ENCODE measurements around the gene SLC25A42. TPM values are rescaled to one million over a fixed set of nuclear protein-coding genes. Genes with fewer than 3 reads are reported as not detected.

Gene SLC25A42
- total and polyA plus RNA-seq, 2 of the 13 experiments (the other 11 are each of a cell fraction or from before 2014, with no cell fraction given), result 12.8 to 18.3 TPM

DNA sequence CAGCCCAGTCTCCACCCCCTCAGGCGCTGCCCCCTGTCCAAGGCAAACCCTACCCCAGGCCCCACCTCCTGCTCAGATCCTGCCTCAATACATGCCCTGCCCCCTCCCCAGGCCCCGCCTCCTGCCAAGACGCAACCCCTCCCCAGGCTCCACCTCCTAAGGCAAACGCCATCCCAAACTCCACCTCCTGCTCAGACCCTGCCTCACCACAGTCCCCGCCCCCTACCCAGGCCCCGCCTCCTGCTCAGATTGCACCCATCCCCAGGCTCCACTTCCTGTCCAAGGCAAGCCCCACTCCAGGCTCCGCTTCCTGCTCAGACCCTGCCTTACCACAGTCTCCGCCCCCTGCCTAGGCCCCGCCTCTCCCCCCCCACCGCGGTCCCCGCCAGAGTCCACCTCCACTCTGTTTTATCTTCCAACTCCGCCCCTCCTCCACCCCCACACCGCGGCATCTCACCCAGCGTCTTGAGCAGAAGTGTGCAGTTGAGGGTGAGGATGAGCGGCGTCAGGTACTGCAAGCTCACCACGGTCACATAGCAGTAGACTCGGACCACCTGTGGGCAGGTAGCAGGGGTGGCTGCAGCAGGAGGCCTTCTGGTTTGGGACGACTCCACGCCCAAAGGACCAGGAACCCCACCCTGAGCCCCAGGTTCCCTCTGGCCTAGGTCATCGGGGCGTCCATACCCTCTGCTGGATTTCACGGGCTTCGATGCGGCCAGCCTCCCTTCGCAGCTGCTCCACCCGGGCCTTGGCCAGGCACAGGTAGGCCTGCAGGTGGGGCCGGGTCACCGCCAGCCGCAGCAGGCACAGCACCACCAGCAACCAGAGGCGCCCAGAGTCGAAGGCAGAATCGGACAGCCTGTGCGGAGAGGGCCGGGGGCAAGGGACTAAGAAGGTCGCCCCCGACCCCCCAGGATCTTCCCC lies 56.8 kb downstream of the SLC25A42 start:
- intact Hi-C loops (cut with micrococcal nuclease; ENCODE audit: unreplicated experiment), result no loop called here
- DNase-seq (ENCODE audit: low spot score) (peak; percentile 35), ATAC-seq (peak; percentile 47), FAIRE-seq (no peak)
- POLR2A ChIA-PET, result no interaction called here
- in situ Hi-C loops (cut with HindIII; ENCODE audit: extremely low pct_ligation_motif_present, low pct_unique_long_range_greater_than_20kb), result no loop called here
- no peak overlapping the region for H3K9ac ChIP-seq (ENCODE audit: insufficient read depth, low read depth, low read length)
- no peaks in the 10 kb centered on the region; a peak in 2 of 5 replicates for H3K36me3 ChIP-seq (replicated peaks in 1 of 2; ENCODE audit: control insufficient read depth in 1 of 2, insufficient read depth in 2 of 2, low read length in 2 of 2)
- H3K4me1 ChIP-seq (ENCODE audit: insufficient read depth, low read length), result peaks cover 4% of the 10 kb centered on the region; the same call in 1 of the 2 replicates
- WGBS (ENCODE audit: low lambda C conversion rate), result 95% methylated on average over 35 of the region's 39 CpGs
- H3K27me3 ChIP-seq (ENCODE audit: control insufficient read depth in 1 of 2, insufficient read depth in 2 of 2, low read length in 2 of 2), result no peaks in the 10 kb centered on the region
- no peak overlapping the region for H3K4me3 ChIP-seq (replicated peaks in 1 of 3; ENCODE audit: insufficient read depth in 1 of 3, low read depth in 2 of 3, low read length in 3 of 3)
- no peak overlapping the region for H3K27ac ChIP-seq (ENCODE audit: extremely low read length, insufficient read depth, low read length)
- no peaks in the 10 kb centered on the region for H4K20me1 ChIP-seq (ENCODE audit: insufficient read depth, low read length)
- TF ChIP-seq, protein P1, sequence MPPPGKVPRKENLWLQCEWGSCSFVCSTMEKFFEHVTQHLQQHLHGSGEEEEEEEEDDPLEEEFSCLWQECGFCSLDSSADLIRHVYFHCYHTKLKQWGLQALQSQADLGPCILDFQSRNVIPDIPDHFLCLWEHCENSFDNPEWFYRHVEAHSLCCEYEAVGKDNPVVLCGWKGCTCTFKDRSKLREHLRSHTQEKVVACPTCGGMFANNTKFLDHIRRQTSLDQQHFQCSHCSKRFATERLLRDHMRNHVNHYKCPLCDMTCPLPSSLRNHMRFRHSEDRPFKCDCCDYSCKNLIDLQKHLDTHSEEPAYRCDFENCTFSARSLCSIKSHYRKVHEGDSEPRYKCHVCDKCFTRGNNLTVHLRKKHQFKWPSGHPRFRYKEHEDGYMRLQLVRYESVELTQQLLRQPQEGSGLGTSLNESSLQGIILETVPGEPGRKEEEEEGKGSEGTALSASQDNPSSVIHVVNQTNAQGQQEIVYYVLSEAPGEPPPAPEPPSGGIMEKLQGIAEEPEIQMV (CRISPR knock-in tag; IDR thresholded peaks at IDR 0.05; ENCODE audit: low read depth), result no peak
- no peak for TF ChIP-seq GABPA (IDR thresholded peaks at IDR 0.05; ENCODE audit: low read depth, low read length)
- peak; percentile 15; the same call in 1 of the 2 replicates for TF ChIP-seq GABPA (CRISPR knock-in tag; IDR thresholded peaks at IDR 0.05; ENCODE audit: low read depth)
- no peak for TF ChIP-seq FOXP1 (IDR thresholded peaks at IDR 0.05)
- TF ChIP-seq FOXP1 (CRISPR knock-in tag; IDR thresholded peaks at IDR 0.05), result no peak
- no TSS peak for BruUV-seq (replicated peaks)
- no peak overlapping the region for H2AFZ ChIP-seq (ENCODE audit: low read length)
- CTCF ChIA-PET (ENCODE audit: low intra/inter-chr PET ratio, low total read pairs), result no interaction called here
- H3K79me2 ChIP-seq (ENCODE audit: insufficient read depth, low read length), result no peaks in the 10 kb centered on the region
- no peak overlapping the region for H3K4me2 ChIP-seq (ENCODE audit: low read depth, low read length)
- no peaks in the 10 kb centered on the region for H3K9me3 ChIP-seq (ENCODE audit: low read length)

DNA sequence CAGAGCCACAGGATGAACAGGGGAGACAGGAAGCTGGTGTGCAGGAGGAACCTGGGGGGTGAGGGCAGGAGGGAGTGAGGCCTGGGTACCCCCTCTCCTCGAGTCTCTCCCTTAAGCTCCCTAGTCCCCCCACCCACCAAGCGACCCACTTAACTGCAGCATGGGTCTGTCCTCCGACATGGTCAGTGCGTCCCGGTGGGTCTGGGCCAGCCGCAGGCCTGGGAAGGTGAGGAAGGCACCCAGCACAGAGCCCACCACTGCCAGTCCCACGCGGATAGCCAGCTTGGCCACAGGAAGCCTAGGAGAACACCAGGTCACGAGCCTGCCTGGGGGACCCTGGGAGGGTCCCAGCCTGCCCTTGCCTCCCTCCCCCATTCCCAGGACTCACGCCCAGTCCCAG lies 57.6 kb downstream of the SLC25A42 start:
- no peak overlapping the region for H2AFZ ChIP-seq (ENCODE audit: low read length)
- TF ChIP-seq KDM2A (CRISPR knock-in tag; IDR thresholded peaks at IDR 0.05; ENCODE audit: borderline replicate concordance, low read depth) (no peak), CBX2 (IDR thresholded peaks at IDR 0.05; ENCODE audit: low read depth, low read length) (no peak), CBX2 (CRISPR knock-in tag; IDR thresholded peaks at IDR 0.05; ENCODE audit: low read depth) (no peak), NCOA5 (CRISPR knock-in tag; IDR thresholded peaks at IDR 0.05) (no peak), ZNF274 (CRISPR knock-in tag; IDR thresholded peaks at IDR 0.05) (no peak), MEIS2 (CRISPR knock-in tag; IDR thresholded peaks at IDR 0.05) (no peak), EP300 (IDR thresholded peaks at IDR 0.05; ENCODE audit: low read depth in 2 of 2, low read length in 2 of 2) (no peak), EP300 (CRISPR knock-in tag; IDR thresholded peaks at IDR 0.05; ENCODE audit: borderline replicate concordance) (no peak), MIER3 (CRISPR knock-in tag; IDR thresholded peaks at IDR 0.05; ENCODE audit: borderline replicate concordance) (no peak), KAT8 (CRISPR knock-in tag; IDR thresholded peaks at IDR 0.05) (no peak), HOXA9 (CRISPR knock-in tag; IDR thresholded peaks at IDR 0.05; ENCODE audit: borderline replicate concordance) (no peak)
- TF ChIP-seq, protein P2, sequence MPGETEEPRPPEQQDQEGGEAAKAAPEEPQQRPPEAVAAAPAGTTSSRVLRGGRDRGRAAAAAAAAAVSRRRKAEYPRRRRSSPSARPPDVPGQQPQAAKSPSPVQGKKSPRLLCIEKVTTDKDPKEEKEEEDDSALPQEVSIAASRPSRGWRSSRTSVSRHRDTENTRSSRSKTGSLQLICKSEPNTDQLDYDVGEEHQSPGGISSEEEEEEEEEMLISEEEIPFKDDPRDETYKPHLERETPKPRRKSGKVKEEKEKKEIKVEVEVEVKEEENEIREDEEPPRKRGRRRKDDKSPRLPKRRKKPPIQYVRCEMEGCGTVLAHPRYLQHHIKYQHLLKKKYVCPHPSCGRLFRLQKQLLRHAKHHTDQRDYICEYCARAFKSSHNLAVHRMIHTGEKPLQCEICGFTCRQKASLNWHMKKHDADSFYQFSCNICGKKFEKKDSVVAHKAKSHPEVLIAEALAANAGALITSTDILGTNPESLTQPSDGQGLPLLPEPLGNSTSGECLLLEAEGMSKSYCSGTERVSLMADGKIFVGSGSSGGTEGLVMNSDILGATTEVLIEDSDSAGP (CRISPR knock-in tag; IDR thresholded peaks at IDR 0.05; ENCODE audit: borderline replicate concordance), result no peak

More for the DNA sequence above, 57.6 kb downstream of the SLC25A42 start:
- Histone ChIP-seq H3K4me1 (ENCODE audit: insufficient read depth, low read length) (no peaks in the 10 kb centered on the region), H3K79me2 (ENCODE audit: insufficient read depth, low read length) (no peaks in the 10 kb centered on the region), H4K20me1 (ENCODE audit: insufficient read depth, low read length) (no peaks in the 10 kb centered on the region), H3K27ac (ENCODE audit: extremely low read length, insufficient read depth, low read length) (no peak overlapping the region), H3K9ac (ENCODE audit: insufficient read depth, low read depth, low read length) (no peak overlapping the region), H3K36me3 (replicated peaks in 1 of 2; ENCODE audit: control insufficient read depth in 1 of 2, insufficient read depth in 2 of 2, low read length in 2 of 2) (no peaks in the 10 kb centered on the region; a peak in 2 of 5 replicates), H3K9me3 (ENCODE audit: low read length) (no peaks in the 10 kb centered on the region), H3K4me3 (replicated peaks in 1 of 3; ENCODE audit: insufficient read depth in 1 of 3, low read depth in 2 of 3, low read length in 3 of 3) (no peak overlapping the region), H3K4me2 (ENCODE audit: low read depth, low read length) (no peak overlapping the region), H3K27me3 (ENCODE audit: control insufficient read depth in 1 of 2, insufficient read depth in 2 of 2, low read length in 2 of 2) (no peaks in the 10 kb centered on the region)
- ChIA-PET CTCF (ENCODE audit: low intra/inter-chr PET ratio, low total read pairs) (no interaction called here), POLR2A (no interaction called here)
- FAIRE-seq (no peak), DNase-seq (ENCODE audit: low spot score) (no peak), ATAC-seq (no peak; the same call in 2 of the 3 replicates)
- 98% methylated on average over 8 of the region's 10 CpGs for WGBS (ENCODE audit: low lambda C conversion rate)
- BruUV-seq (replicated peaks), result no TSS peak
- in situ Hi-C loops (cut with HindIII; ENCODE audit: extremely low pct_ligation_motif_present, low pct_unique_long_range_greater_than_20kb), result no loop called here
- intact Hi-C loops (cut with micrococcal nuclease; ENCODE audit: unreplicated experiment), result no loop called here

Measured in HepG2 (cell line).